Activated naive CD8-positive, alpha-beta T cell treated with anti-CD3 and anti-CD28 coated beads, Interleukin-2, amount 50 U/mL, for 24 hours (primary cell): Measurements from ENCODE around the gene F12.
A peak's percentile ranks its signal among the peaks of the same experiment; 100 is the strongest.
"Not testable (repeated sequence)": the region's sequence is repeated elsewhere in the genome, so short reads cannot be mapped to it uniquely, and the experiment has no call there.

ENCODE experiments used
- ATAC-seq: fragments of 150-1000 bp; cut with Tn5 transposase; one replicate; pipeline ENCODE4 v1.10.0; 2021
- DNase-seq: peaks from one replicate; pipeline ENCODE4 v3.0.0; 2021
- H3K27ac Mint-ChIP-seq: one replicate; pipeline ENCODE4 v1.8.0; 2021; ENCODE audit warnings: mild to moderate bottlenecking, mixed read lengths
- H3K27me3 Mint-ChIP-seq: one replicate; pipeline ENCODE4 v1.8.0; 2021; ENCODE audit warnings: mixed read lengths
- H3K36me3 Mint-ChIP-seq: one replicate; pipeline ENCODE4 v1.8.0; 2021; ENCODE audit warnings: low read depth, mixed read lengths
- H3K4me1 Mint-ChIP-seq: one replicate; pipeline ENCODE4 v1.8.0; 2021; ENCODE audit warnings: mixed read lengths
- H3K4me3 Mint-ChIP-seq: one replicate; pipeline ENCODE4 v1.8.0; 2021; ENCODE audit warnings: mild to moderate bottlenecking, moderate library complexity, mixed read lengths
- H3K9me3 Mint-ChIP-seq: one replicate; pipeline ENCODE4 v1.8.0; 2021; ENCODE audit warnings: mixed read lengths

The F12 gene

GRCh38 chr5:177368869-177369644 lies 40.3 kb downstream of the F12 start:
- Mint-ChIP-seq H3K27me3 (no peaks in the 10 kb centered on the region), H3K4me1 (peaks cover 60% of the 10 kb centered on the region), H3K36me3 (peaks cover 14% of the 10 kb centered on the region), H3K27ac (peak overlapping the region; percentile 15), H3K9me3 (no peaks in the 10 kb centered on the region), H3K4me3 (no peak overlapping the region)
- ATAC-seq (no peak), DNase-seq (peak; percentile 36)

GRCh38 chr5:177367981-177368868 lies 41.1 kb downstream of the F12 start:
- no peaks in the 10 kb centered on the region for H3K27me3 Mint-ChIP-seq
- no peak overlapping the region for H3K4me3 Mint-ChIP-seq
- H3K9me3 Mint-ChIP-seq: no peaks in the 10 kb centered on the region
- peaks cover 14% of the 10 kb centered on the region for H3K36me3 Mint-ChIP-seq
- no peak overlapping the region for H3K27ac Mint-ChIP-seq
- DNase-seq (no peak), ATAC-seq (no peak)
- H3K4me1 Mint-ChIP-seq: peaks cover 61% of the 10 kb centered on the region

- no peak for ATAC-seq
- H3K4me1 Mint-ChIP-seq: peaks cover 60% of the 10 kb centered on the region
- H3K27ac Mint-ChIP-seq: no peak overlapping the region
- no peaks in the 10 kb centered on the region for H3K9me3 Mint-ChIP-seq
- DNase-seq: no peak
- no peaks in the 10 kb centered on the region for H3K27me3 Mint-ChIP-seq
- peaks cover 12% of the 10 kb centered on the region for H3K36me3 Mint-ChIP-seq
- H3K4me3 Mint-ChIP-seq: no peak overlapping the region
Measured at GRCh38 chr5:177367323-177367848, 42.0 kb downstream of the F12 start.

- Mint-ChIP-seq H3K4me1 (peaks cover 61% of the 10 kb centered on the region), H3K9me3 (no peaks in the 10 kb centered on the region), H3K36me3 (peaks cover 12% of the 10 kb centered on the region), H3K4me3 (no peak overlapping the region), H3K27ac (no peak overlapping the region), H3K27me3 (no peaks in the 10 kb centered on the region)
- ATAC-seq (no peak), DNase-seq (no peak)
Measured at GRCh38 chr5:177366528-177367322, 42.6 kb downstream of the F12 start.

GRCh38 chr5:177365845-177366527 lies 43.4 kb downstream of the F12 start:
- ATAC-seq: no peak
- H3K4me1 Mint-ChIP-seq: peaks cover 63% of the 10 kb centered on the region
- DNase-seq: no peak
- H3K27ac Mint-ChIP-seq: no peak overlapping the region
- no peaks in the 10 kb centered on the region for H3K27me3 Mint-ChIP-seq
- no peak overlapping the region for H3K4me3 Mint-ChIP-seq
- peaks cover 12% of the 10 kb centered on the region for H3K36me3 Mint-ChIP-seq
- H3K9me3 Mint-ChIP-seq: no peaks in the 10 kb centered on the region

GRCh38 chr5:177364159-177364962 lies 45.0 kb downstream of the F12 start:
- Mint-ChIP-seq H3K9me3 (no peaks in the 10 kb centered on the region), H3K27me3 (no peaks in the 10 kb centered on the region), H3K4me3 (peak overlapping the region; percentile 57), H3K36me3 (peaks cover 10% of the 10 kb centered on the region), H3K27ac (peak overlapping the region; percentile 84), H3K4me1 (peaks cover 71% of the 10 kb centered on the region)
- ATAC-seq (peak; percentile 58), DNase-seq (no peak)

GRCh38 chr5:177363565-177363964 lies 45.8 kb downstream of the F12 start:
- no peak for ATAC-seq
- DNase-seq: no peak
- Mint-ChIP-seq H3K27ac (no peak overlapping the region), H3K4me3 (peak overlapping the region; percentile 34), H3K4me1 (peaks cover 71% of the 10 kb centered on the region), H3K9me3 (no peaks in the 10 kb centered on the region), H3K36me3 (peaks cover 4% of the 10 kb centered on the region), H3K27me3 (no peaks in the 10 kb centered on the region)

- Mint-ChIP-seq H3K4me1 (peaks cover 74% of the 10 kb centered on the region), H3K9me3 (no peaks in the 10 kb centered on the region), H3K36me3 (no peaks in the 10 kb centered on the region), H3K4me3 (peak overlapping the region; percentile 74), H3K27ac (peak overlapping the region; percentile 76), H3K27me3 (no peaks in the 10 kb centered on the region)
- ATAC-seq (peak; percentile 63), DNase-seq (peak; percentile 77)
Measured at GRCh38 chr5:177362610-177363507, 46.5 kb downstream of the F12 start.

GRCh38 chr5:177362292-177362609 lies 47.1 kb downstream of the F12 start:
- H3K27ac Mint-ChIP-seq: peak overlapping the region; percentile 76
- H3K27me3 Mint-ChIP-seq: no peaks in the 10 kb centered on the region
- peak overlapping the region; percentile 74 for H3K4me3 Mint-ChIP-seq
- H3K9me3 Mint-ChIP-seq: no peaks in the 10 kb centered on the region
- H3K4me1 Mint-ChIP-seq: peaks cover 79% of the 10 kb centered on the region
- DNase-seq (no peak), ATAC-seq (no peak)
- H3K36me3 Mint-ChIP-seq: no peaks in the 10 kb centered on the region

- H3K9me3 Mint-ChIP-seq: no peaks in the 10 kb centered on the region
- H3K27ac Mint-ChIP-seq: peak overlapping the region; percentile 76
- DNase-seq (no peak), ATAC-seq (no peak)
- peak overlapping the region; percentile 74 for H3K4me3 Mint-ChIP-seq
- no peaks in the 10 kb centered on the region for H3K36me3 Mint-ChIP-seq
- peaks cover 85% of the 10 kb centered on the region for H3K4me1 Mint-ChIP-seq
- H3K27me3 Mint-ChIP-seq: no peaks in the 10 kb centered on the region
Measured at GRCh38 chr5:177361418-177362291, 47.7 kb downstream of the F12 start.

GRCh38 chr5:177360740-177361139 lies 48.6 kb downstream of the F12 start:
- not testable (repeated sequence) for DNase-seq, H3K36me3 Mint-ChIP-seq, ATAC-seq, H3K27me3 Mint-ChIP-seq, H3K4me3 Mint-ChIP-seq, H3K9me3 Mint-ChIP-seq, H3K27ac Mint-ChIP-seq
- H3K4me1 Mint-ChIP-seq: peaks cover 89% of the 10 kb centered on the region

GRCh38 chr5:177359860-177360259 lies 49.5 kb downstream of the F12 start:
- ATAC-seq: no peak
- Mint-ChIP-seq H3K27me3 (no peaks in the 10 kb centered on the region), H3K36me3 (peaks cover 6% of the 10 kb centered on the region)

More at GRCh38 chr5:177359860-177360259, 49.5 kb downstream of the F12 start:
- Mint-ChIP-seq H3K4me1 (peaks cover 87% of the 10 kb centered on the region), H3K4me3 (peak overlapping the region; percentile 77), H3K27ac (peak overlapping the region; percentile 61), H3K9me3 (peaks cover 7% of the 10 kb centered on the region)
- no peak for DNase-seq
